Embryonic facial prominence (tissue), 1 donor: Measurements from ENCODE around the gene CACNA2D3.

Experiments
- DNase-seq: peaks from one replicate; pipeline ENCODE4 v3.0.0-alpha.2; 2016; ENCODE audit errors: extremely low spot score

The CACNA2D3 gene

GRCh38 chr3:54736459-54736858, 614.1 kb downstream of the CACNA2D3 start:
- no peak for DNase-seq

- no peak for DNase-seq
These were observed 621.4 kb downstream of the CACNA2D3 start for GRCh38 chr3:54743755-54744154.

- DNase-seq, result no peak
These were observed 621.9 kb downstream of the CACNA2D3 start for GRCh38 chr3:54744291-54744690.

- DNase-seq, result no peak
These were observed 623.5 kb downstream of the CACNA2D3 start for GRCh38 chr3:54745843-54746242.

GRCh38 chr3:54746722-54747121, 624.4 kb downstream of the CACNA2D3 start:
- DNase-seq, result no peak

- no peak for DNase-seq
These were observed 633.4 kb downstream of the CACNA2D3 start for GRCh38 chr3:54755756-54756155.

GRCh38 chr3:54756330-54756731, 634.0 kb downstream of the CACNA2D3 start:
- no peak for DNase-seq

- no peak for DNase-seq
These were observed 636.1 kb downstream of the CACNA2D3 start for GRCh38 chr3:54758461-54758860.

- no peak for DNase-seq
These were observed 636.8 kb downstream of the CACNA2D3 start for GRCh38 chr3:54759166-54759565.

GRCh38 chr3:54760201-54760600, 637.8 kb downstream of the CACNA2D3 start:
- no peak for DNase-seq

- DNase-seq, result no peak
These were observed 639.3 kb downstream of the CACNA2D3 start for GRCh38 chr3:54761637-54762036.

GRCh38 chr3:54764911-54765310, 642.6 kb downstream of the CACNA2D3 start:
- DNase-seq, result no peak

- DNase-seq, result no peak
These were observed 648.7 kb downstream of the CACNA2D3 start for GRCh38 chr3:54771050-54771449.

- no peak for DNase-seq
These were observed 649.7 kb downstream of the CACNA2D3 start for GRCh38 chr3:54772051-54772450.

- DNase-seq, result no peak
These were observed 650.4 kb downstream of the CACNA2D3 start for GRCh38 chr3:54772746-54773145.

- DNase-seq, result no peak
These were observed 650.9 kb downstream of the CACNA2D3 start for GRCh38 chr3:54773271-54773670.

- DNase-seq, result no peak
These were observed 654.2 kb downstream of the CACNA2D3 start for GRCh38 chr3:54776601-54777000.

- DNase-seq, result no peak
These were observed 654.8 kb downstream of the CACNA2D3 start for GRCh38 chr3:54777141-54777540.

GRCh38 chr3:54780336-54780735, 658.0 kb downstream of the CACNA2D3 start:
- no peak for DNase-seq

GRCh38 chr3:54781728-54782127, 659.4 kb downstream of the CACNA2D3 start:
- DNase-seq, result no peak

GRCh38 chr3:54783611-54784010, 661.3 kb downstream of the CACNA2D3 start:
- no peak for DNase-seq

- DNase-seq, result no peak
These were observed 661.7 kb downstream of the CACNA2D3 start for GRCh38 chr3:54784021-54784420.

GRCh38 chr3:54785976-54786375, 663.6 kb downstream of the CACNA2D3 start:
- DNase-seq, result no peak

- no peak for DNase-seq
These were observed 667.7 kb downstream of the CACNA2D3 start for GRCh38 chr3:54790051-54790450.
